SK-N-SH treated with all-trans-retinoic acid at 6 μM for 48 hours (cell line): ENCODE results near the gene NSUN4.

Source experiments
- ATAC-seq: fragments of 200-7000 bp; cut with Tn5 transposase; 3 replicates; pipeline ENCODE4 v1.9.1; 2020; ENCODE audit warnings: mild to moderate bottlenecking, moderate library complexity
- ESRRG ChIP-seq: fragments of 250-450 bp; sonication (Bioruptor Pico); IDR thresholded peaks from 2 replicates; pipeline ENCODE4 v1.6.1; 2021; ENCODE audit warnings: mild to moderate bottlenecking
- GLIS3 ChIP-seq: fragments of 250-450 bp; sonication (Bioruptor Pico); IDR thresholded peaks from 2 replicates; pipeline ENCODE4 v1.5.0; 2020; ENCODE audit warnings: mild to moderate bottlenecking, moderate library complexity
- ISL1 ChIP-seq: fragments of 250-450 bp; sonication (Bioruptor Pico); IDR thresholded peaks from 2 replicates; pipeline ENCODE4 v2.1.2; 2022; ENCODE audit warnings: mild to moderate bottlenecking, moderate library complexity
- PATZ1 ChIP-seq: fragments of 250-450 bp; sonication (Bioruptor Pico); IDR thresholded peaks from 2 replicates; pipeline ENCODE4 v1.8.0; 2020; ENCODE audit warnings: mild to moderate bottlenecking, moderate library complexity, borderline replicate concordance
- PPARA ChIP-seq: fragments of 250-450 bp; sonication (Bioruptor Pico); IDR thresholded peaks from 2 replicates; pipeline ENCODE4 v1.5.0; 2020; ENCODE audit warnings: mild to moderate bottlenecking, borderline replicate concordance
- RARB ChIP-seq: fragments of 250-450 bp; sonication (Bioruptor Pico); IDR thresholded peaks from 2 replicates; pipeline ENCODE4 v1.8.0; 2021; ENCODE audit warnings: mild to moderate bottlenecking, moderate library complexity
- SNAI2 ChIP-seq: fragments of 250-450 bp; sonication (Bioruptor Pico); IDR thresholded peaks from 2 replicates; pipeline ENCODE4 v1.5.0; 2020; ENCODE audit warnings: mild to moderate bottlenecking, moderate library complexity
- TCF4 ChIP-seq: fragments of 250-450 bp; sonication (Bioruptor Pico); IDR thresholded peaks from 2 replicates; pipeline ENCODE4 v1.8.0; 2021; ENCODE audit warnings: mild to moderate bottlenecking, moderate library complexity, borderline replicate concordance
- TOX ChIP-seq: fragments of 250-450 bp; sonication (Bioruptor Pico); IDR thresholded peaks from 2 replicates; pipeline ENCODE4 v1.8.0; 2021; ENCODE audit warnings: mild to moderate bottlenecking, moderate library complexity, borderline replicate concordance
- ZC3H10 ChIP-seq: fragments of 250-450 bp; sonication (Bioruptor Pico); IDR thresholded peaks from 2 replicates; pipeline ENCODE4 v1.5.1; 2021; ENCODE audit warnings: mild to moderate bottlenecking, moderate library complexity
- ZFP3 ChIP-seq: fragments of 250-450 bp; sonication (Bioruptor Pico); IDR thresholded peaks from 2 replicates; pipeline ENCODE4 v1.5.0; 2020; ENCODE audit warnings: mild to moderate bottlenecking, moderate library complexity
- ZFP30 ChIP-seq: fragments of 450-650 bp; formaldehyde crosslinking; IDR thresholded peaks from 2 replicates; pipeline ENCODE4 v1.5.0; 2022; ENCODE audit warnings: mild to moderate bottlenecking, moderate library complexity
- ZNF565 ChIP-seq: fragments of 450-650 bp; formaldehyde crosslinking; conservative IDR thresholded peaks from 2 replicates; pipeline ENCODE4 v1.5.0; 2020; ENCODE audit warnings: low read depth, mild to moderate bottlenecking, moderate library complexity
- ZNF70 ChIP-seq: fragments of 450-650 bp; formaldehyde crosslinking; IDR thresholded peaks from 2 replicates; pipeline ENCODE4 v1.5.0; 2020; ENCODE audit warnings: mild to moderate bottlenecking, moderate library complexity
- ZNF8 ChIP-seq: fragments of 450-650 bp; formaldehyde crosslinking; IDR thresholded peaks from 2 replicates; pipeline ENCODE4 v1.5.0; 2020; ENCODE audit warnings: mild to moderate bottlenecking, moderate library complexity
- TF ChIP-seq, protein P1 (sequence below): fragments of 250-450 bp; sonication (Bioruptor Pico); IDR thresholded peaks from 2 replicates; pipeline ENCODE4 v1.5.1; 2020; ENCODE audit warnings: low read depth, mild to moderate bottlenecking, moderate library complexity
- TF ChIP-seq, protein P2 (sequence below): fragments of 250-450 bp; sonication (Bioruptor Pico); IDR thresholded peaks from 2 replicates; pipeline ENCODE4 v1.5.1; 2021; ENCODE audit warnings: mild to moderate bottlenecking, moderate library complexity
- TF ChIP-seq, protein P3 (sequence below): fragments of 250-450 bp; sonication (Bioruptor Pico); IDR thresholded peaks from 2 replicates; pipeline ENCODE4 v1.8.0; 2021; ENCODE audit warnings: low read depth, mild to moderate bottlenecking, moderate library complexity, borderline replicate concordance
- TF ChIP-seq, protein P4 (sequence below): fragments of 250-450 bp; sonication (Bioruptor Pico); IDR thresholded peaks from 2 replicates; pipeline ENCODE4 v1.5.0; 2020; ENCODE audit warnings: mild to moderate bottlenecking, moderate library complexity

Gene NSUN4

DNA sequence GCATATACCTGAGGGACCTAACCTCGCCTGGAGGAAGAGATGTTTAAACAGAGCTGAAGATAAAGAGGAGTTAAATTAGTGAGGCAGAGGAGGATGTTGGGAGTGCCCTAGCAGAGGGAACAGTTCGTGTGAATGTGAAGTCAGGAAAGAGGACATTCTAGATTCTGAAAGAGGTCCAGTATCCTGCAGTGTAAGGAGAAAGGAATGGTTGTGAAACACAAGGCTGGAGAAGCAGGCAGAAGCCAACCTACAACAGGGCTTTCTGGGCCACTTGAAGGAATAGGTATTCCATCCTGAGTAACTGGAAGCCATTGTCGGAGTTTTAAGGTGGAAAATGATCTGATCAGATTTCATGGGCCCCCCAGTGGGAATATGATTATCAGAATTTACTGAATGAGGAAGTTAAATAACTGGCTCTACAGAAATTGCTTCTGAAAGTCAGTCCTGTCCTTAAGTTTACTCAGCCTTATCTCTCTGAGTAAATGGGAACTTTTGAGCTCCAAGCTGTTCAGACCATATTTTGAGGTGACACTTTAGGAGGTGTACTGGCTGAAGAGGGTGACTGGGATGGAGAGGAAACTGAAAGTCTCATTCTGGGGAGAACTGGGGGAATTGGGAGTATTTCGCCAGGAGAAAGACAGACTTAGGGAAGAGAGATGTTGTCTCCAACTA, 29.1 kb downstream of the NSUN4 start:
- no peak; the same call in 2 of the 3 replicates for ATAC-seq
- TF ChIP-seq GLIS3 (no peak), RARB (CRISPR knock-in tag) (no peak), ESRRG (CRISPR knock-in tag) (no peak)
- TF ChIP-seq, protein P1, sequence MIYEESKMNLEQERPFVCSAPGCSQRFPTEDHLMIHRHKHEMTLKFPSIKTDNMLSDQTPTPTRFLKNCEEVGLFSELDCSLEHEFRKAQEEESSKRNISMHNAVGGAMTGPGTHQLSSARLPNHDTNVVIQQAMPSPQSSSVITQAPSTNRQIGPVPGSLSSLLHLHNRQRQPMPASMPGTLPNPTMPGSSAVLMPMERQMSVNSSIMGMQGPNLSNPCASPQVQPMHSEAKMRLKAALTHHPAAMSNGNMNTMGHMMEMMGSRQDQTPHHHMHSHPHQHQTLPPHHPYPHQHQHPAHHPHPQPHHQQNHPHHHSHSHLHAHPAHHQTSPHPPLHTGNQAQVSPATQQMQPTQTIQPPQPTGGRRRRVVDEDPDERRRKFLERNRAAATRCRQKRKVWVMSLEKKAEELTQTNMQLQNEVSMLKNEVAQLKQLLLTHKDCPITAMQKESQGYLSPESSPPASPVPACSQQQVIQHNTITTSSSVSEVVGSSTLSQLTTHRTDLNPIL (CRISPR knock-in tag), result no peak

- TF ChIP-seq ISL1 (CRISPR knock-in tag) (no peak), PATZ1 (no peak), TOX (CRISPR knock-in tag) (no peak)
- TF ChIP-seq, protein P2, sequence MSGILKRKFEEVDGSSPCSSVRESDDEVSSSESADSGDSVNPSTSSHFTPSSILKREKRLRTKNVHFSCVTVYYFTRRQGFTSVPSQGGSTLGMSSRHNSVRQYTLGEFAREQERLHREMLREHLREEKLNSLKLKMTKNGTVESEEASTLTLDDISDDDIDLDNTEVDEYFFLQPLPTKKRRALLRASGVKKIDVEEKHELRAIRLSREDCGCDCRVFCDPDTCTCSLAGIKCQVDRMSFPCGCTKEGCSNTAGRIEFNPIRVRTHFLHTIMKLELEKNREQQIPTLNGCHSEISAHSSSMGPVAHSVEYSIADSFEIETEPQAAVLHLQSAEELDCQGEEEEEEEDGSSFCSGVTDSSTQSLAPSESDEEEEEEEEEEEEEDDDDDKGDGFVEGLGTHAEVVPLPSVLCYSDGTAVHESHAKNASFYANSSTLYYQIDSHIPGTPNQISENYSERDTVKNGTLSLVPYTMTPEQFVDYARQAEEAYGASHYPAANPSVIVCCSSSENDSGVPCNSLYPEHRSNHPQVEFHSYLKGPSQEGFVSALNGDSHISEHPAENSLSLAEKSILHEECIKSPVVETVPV (CRISPR knock-in tag), result no peak
- ATAC-seq, result no peak
These were observed 29.6 kb downstream of the NSUN4 start for GRCh38 chr1:46370214-46370633.

DNA sequence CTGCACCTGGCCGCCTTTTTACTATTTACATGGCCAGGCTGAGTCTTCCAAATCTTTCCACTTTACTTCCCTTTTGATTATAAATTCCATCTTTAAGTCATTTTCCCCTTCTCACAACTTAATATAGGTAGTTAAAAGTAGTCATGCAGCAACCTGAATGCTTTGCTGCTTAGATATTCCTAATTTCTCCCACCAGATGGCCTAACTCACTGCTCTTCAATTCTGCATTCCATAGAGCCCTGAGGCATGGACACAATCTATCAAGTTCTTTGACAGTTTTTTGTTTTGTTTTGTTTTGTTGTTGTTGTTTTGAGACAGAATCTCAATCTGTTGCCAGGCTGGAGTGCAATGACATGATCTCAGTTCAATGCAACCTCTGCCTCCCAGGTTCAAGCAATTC, 31.8 kb downstream of the NSUN4 start:
- peak; percentile 51; the same call in 2 of the 3 replicates for ATAC-seq
- TF ChIP-seq ZC3H10 (CRISPR knock-in tag), result no peak
- no peak for TF ChIP-seq ZNF8 (CRISPR knock-in tag)
- TF ChIP-seq TOX (CRISPR knock-in tag), result no peak
- TF ChIP-seq, protein P3, sequence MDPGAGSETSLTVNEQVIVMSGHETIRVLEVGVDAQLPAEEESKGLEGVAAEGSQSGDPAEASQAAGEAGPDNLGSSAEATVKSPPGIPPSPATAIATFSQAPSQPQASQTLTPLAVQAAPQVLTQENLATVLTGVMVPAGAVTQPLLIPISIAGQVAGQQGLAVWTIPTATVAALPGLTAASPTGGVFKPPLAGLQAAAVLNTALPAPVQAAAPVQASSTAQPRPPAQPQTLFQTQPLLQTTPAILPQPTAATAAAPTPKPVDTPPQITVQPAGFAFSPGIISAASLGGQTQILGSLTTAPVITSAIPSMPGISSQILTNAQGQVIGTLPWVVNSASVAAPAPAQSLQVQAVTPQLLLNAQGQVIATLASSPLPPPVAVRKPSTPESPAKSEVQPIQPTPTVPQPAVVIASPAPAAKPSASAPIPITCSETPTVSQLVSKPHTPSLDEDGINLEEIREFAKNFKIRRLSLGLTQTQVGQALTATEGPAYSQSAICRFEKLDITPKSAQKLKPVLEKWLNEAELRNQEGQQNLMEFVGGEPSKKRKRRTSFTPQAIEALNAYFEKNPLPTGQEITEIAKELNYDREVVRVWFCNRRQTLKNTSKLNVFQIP, result no peak
- TF ChIP-seq GLIS3, result no peak
- no peak for TF ChIP-seq ZFP30 (CRISPR knock-in tag)
- TF ChIP-seq ZNF565 (CRISPR knock-in tag), result no peak
- TF ChIP-seq PPARA (CRISPR knock-in tag), result no peak
- TF ChIP-seq, protein P1 (CRISPR knock-in tag), result no peak
- TF ChIP-seq ZNF70, result no peak
- TF ChIP-seq, protein P4, sequence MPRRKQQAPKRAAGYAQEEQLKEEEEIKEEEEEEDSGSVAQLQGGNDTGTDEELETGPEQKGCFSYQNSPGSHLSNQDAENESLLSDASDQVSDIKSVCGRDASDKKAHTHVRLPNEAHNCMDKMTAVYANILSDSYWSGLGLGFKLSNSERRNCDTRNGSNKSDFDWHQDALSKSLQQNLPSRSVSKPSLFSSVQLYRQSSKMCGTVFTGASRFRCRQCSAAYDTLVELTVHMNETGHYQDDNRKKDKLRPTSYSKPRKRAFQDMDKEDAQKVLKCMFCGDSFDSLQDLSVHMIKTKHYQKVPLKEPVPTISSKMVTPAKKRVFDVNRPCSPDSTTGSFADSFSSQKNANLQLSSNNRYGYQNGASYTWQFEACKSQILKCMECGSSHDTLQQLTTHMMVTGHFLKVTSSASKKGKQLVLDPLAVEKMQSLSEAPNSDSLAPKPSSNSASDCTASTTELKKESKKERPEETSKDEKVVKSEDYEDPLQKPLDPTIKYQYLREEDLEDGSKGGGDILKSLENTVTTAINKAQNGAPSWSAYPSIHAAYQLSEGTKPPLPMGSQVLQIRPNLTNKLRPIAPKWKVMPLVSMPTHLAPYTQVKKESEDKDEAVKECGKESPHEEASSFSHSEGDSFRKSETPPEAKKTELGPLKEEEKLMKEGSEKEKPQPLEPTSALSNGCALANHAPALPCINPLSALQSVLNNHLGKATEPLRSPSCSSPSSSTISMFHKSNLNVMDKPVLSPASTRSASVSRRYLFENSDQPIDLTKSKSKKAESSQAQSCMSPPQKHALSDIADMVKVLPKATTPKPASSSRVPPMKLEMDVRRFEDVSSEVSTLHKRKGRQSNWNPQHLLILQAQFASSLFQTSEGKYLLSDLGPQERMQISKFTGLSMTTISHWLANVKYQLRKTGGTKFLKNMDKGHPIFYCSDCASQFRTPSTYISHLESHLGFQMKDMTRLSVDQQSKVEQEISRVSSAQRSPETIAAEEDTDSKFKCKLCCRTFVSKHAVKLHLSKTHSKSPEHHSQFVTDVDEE, result no peak
- TF ChIP-seq PATZ1, result no peak
- no peak for TF ChIP-seq ESRRG (CRISPR knock-in tag)
- no peak for TF ChIP-seq ZFP3
- no peak for TF ChIP-seq TCF4 (CRISPR knock-in tag)
- no peak for TF ChIP-seq SNAI2 (CRISPR knock-in tag)
